Subcutaneous adipose tissue (tissue), 4 donors: ENCODE results near the gene INKA1. TPM values are rescaled to one million over a fixed set of nuclear protein-coding genes. Genes with fewer than 3 reads are reported as not detected.

ENCODE experiments used
- total RNA-seq, 4 donors: library from RNA; depleted of rRNA; stranded (reverse); fragments of >200 nt; gene quantifications; one replicate each; pipeline ENCODE4 v1.1.0, GENCODE V29; 2016
- TF ChIP-seq, protein P1 (sequence below): fragments of 450-650 bp; IDR thresholded peaks from one replicate; pipeline ENCODE4 v1.5.1; 2016; ENCODE audit warnings: low read depth, mild to moderate bottlenecking, control low read depth, antibody characterized with exemption, moderate library complexity

The INKA1 gene
- total RNA-seq, 4 donors from 2014 or later = 2.4 to 4.8 (median 3.5) TPM

- TF ChIP-seq, protein P1, sequence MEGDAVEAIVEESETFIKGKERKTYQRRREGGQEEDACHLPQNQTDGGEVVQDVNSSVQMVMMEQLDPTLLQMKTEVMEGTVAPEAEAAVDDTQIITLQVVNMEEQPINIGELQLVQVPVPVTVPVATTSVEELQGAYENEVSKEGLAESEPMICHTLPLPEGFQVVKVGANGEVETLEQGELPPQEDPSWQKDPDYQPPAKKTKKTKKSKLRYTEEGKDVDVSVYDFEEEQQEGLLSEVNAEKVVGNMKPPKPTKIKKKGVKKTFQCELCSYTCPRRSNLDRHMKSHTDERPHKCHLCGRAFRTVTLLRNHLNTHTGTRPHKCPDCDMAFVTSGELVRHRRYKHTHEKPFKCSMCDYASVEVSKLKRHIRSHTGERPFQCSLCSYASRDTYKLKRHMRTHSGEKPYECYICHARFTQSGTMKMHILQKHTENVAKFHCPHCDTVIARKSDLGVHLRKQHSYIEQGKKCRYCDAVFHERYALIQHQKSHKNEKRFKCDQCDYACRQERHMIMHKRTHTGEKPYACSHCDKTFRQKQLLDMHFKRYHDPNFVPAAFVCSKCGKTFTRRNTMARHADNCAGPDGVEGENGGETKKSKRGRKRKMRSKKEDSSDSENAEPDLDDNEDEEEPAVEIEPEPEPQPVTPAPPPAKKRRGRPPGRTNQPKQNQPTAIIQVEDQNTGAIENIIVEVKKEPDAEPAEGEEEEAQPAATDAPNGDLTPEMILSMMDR = no peak
These were observed 7.8 kb upstream of the INKA1 start for GRCh38 chr3:49794926-49795905.

DNA sequence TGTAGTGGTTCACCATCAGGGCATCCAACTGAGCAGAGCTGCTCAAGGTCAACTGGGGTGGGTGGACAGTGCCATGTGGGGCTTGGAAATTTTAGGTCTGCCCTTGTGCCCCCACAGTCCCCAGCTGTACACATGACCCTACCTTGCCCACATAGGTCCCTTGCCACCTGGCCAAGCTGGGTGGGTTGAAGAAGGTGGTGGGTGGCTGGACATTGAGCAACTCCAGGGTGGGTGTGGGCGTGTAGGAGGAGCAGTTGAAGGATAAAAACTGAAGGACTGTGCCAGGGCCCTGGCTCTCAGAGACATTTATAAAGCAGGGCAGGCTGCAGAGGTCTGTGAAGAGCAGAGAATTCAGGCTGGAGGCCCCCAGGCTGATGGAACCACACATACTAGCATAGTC, 4.0 kb upstream of the INKA1 start:
- TF ChIP-seq, protein P1 = no peak

DNA sequence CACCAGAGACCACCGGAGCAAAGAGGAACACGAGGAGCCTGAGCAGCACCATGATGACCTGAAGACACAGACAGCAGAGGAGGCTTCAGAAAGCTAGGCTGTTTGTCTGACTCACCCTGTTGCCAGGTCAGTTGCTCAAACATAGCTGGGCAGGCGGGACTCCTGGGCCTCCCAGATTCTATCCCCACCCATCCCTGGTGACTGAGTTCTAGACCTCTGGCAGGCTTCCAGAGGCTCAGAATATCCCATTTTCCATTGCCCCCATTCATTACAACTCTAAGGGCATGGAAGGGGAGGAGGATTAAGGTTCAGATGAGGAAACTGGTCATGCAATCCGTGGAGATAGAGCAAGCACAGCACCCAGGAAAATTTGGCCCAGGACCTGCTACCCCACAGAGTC, 3.3 kb upstream of the INKA1 start, which contains the start of gene CDHR4:
Gene CDHR4 (minus strand): TSS at position 113 of the 400 bp plus-strand sequence. CDS start 61 bp downstream, at position 52.
- TF ChIP-seq, protein P1 = no peak

DNA sequence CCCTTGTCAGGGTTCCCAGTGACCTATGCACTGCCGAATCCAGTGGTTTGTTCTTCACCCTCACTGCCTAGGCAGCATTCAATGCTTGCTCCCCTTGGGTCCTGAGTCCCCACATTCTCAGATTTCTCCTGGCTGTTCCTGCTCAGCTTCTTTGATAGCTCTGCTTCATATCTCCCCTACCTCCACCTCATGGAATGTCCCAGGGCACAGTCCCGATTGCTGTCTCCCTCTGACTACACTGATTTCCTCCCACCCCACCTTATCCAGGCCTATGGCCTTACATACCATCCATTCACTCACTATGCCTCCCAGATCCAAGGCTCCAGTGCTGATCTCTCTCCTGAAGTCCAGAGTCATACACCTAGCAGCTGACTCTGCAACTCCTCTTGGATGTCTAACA, 1.9 kb upstream of the INKA1 start:
- TF ChIP-seq, protein P1 = no peak

GRCh38 chr3:49803465-49804140, 542 bp downstream of the INKA1 start:
- TF ChIP-seq, protein P1 = no peak

DNA sequence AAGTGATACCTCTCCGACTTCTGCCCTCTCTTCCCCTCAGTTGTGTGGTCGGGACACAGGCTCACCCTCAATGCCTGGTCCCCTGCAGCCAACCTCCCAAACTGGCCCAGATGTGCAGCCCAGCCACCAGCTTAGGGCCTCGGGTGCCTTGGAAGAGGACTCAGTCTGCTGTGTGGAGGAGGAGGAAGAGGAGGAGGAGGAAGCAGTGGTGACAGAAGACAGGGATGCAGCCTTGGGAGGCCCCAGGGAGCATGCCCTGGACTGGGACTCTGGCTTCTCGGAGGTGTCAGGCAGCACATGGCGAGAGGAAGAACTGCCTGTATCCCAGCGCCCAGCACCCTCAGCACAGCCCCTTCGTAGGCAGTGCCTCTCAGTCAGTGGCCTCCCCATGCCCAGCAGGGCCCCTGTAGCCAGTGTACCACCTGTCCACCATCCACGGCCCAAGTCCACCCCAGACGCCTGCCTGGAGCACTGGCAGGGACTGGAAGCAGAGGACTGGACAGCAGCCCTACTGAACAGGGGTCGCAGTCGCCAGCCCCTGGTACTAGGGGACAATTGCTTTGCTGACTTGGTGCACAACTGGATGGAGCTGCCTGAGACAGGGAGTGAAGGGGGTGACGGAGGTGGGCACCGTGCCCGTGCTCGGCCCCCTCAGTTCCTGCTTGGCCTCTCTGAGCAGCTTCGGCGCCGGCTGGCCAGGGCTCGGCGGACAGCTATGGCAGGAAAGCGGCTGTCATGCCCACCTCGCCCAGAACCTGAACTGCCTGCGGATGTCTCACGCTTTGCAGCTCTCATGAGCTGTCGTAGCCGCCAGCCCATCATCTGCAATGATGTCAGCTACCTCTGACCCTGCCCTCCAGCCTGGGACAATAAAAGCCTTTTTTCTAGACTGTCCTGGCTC, 1.3 kb downstream of the INKA1 start:
- TF ChIP-seq, protein P1 = no peak
